Esophagus mucosa (tissue), 1 donor: ENCODE data around the gene B3GNT2. TPM values are rescaled to one million over a fixed set of nuclear protein-coding genes. Genes with fewer than 3 reads are reported as not detected.

ENCODE experiments used
- ATAC-seq: fragments of 200-7000 bp; cut with Tn5 transposase; one replicate; pipeline ENCODE4 v1.9.1; 2020
- total RNA-seq: library from RNA; stranded (reverse); gene quantifications from one replicate; pipeline ENCODE4 v1.2.4, GENCODE V29; 2023
- donor health status: DM: yes; HTN: yes; CAD: no.

Gene B3GNT2
- total RNA-seq, 1 donor from 2014 or later, result 20.2 TPM

DNA sequence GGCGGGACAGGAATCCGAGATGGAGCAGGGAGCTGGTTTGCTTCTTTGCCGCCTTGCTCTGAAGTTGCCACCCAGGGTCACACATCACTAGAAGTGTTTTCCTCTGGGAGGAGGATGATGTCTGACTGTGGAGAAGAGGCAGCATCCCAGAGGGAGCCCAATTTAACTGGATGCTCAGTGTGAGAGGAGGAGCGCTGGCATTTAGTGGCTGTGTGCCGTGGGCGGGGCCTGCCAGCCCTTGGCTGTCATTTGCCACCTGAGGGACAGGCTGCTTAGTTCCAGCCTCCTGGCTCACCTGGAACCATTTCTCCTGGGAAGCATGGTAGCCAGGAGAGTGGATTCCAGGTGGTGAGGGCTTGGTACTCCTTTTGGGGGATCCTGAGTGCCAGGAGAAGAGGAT, 9.6 kb downstream of the B3GNT2 start:
- no peak for ATAC-seq

DNA sequence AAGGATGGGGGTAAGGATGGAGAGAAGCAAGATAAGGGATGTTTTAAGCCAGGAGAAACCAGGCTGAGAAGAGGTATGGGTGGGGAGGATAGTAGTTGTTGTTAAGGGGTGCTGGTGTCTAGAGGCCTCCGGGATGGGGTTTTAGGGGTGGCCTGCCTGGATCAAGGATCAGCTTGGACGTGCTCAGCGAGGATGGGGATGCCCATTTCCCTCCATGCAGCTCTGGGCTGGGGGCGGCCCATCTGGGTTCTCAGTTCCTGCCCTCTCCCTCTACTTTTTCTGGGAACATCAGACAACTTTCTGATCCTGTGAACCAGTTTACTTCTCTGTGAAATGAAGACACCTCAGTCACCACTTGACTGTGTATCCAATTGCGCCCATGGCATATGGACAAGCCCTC, 10.1 kb downstream of the B3GNT2 start:
- no peak for ATAC-seq

DNA sequence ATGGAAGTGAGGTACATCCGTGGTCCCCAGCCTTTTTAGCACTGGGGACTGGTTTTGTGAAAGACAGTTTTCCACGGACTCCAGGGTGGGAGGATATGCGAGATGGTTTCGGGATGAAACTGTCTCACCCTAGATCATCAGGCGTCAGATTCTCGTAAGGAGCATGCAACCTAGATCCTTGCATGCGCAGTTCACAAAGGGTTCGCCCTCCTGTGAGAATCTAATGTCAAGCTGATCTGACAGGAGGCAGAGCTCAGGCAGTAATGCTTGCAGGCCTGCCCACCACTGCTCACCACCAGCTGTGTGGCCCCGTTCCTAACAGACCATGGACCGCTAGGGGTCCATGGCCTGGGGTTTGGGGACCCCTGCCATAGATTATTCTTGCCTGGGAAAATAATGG, 11.6 kb downstream of the B3GNT2 start:
- ATAC-seq, result no peak

DNA sequence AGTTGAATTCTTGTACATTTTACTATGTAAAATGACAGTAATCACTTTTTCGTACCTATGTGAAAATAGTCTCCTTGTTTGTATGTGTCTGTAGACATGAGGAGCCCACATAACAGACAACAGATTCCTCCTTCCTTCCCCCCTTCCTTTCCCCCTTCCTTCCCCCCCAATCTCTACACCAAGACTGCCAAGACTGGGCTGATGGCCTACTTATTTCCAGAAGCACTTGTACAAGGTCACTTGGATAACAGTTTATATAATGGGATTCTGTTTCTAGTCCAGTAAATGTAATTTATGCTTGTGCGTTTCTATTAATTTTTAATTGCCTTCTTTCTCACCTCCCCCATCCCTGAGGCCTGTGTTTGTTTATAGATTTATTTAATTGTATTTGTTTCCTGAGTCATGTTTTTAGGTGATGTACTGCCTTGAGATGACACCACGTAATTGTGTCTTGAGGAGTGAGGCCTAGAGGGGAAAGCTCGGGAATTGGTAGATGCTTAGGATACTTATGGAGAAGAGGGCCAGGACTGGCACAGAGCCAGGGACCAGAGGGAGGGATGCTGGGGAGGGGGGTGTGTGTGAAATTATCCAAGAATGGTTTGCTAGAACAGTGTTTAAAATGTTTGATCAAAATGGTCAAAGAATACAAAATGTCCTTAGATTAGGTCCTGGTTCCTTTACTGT, 12.3 kb downstream of the B3GNT2 start:
- ATAC-seq, result no peak

DNA sequence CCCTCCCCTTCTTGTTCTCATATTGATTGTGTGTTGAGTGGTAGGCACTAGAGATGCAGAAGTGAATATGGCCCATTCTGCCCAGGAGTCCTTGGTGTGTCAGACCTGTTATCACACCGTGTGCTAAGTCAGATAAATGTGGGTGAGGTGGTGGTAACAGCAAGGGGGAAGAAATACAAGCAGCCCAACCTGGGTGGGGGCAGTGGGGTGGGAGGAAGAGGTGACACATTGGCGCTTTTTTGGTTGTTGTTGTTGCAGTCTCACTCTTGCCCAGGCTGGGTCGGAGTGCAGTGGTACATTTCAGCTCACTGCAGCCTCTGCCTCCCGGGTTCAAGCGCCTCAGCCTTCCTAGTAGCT, 12.8 kb downstream of the B3GNT2 start:
- no peak for ATAC-seq

DNA sequence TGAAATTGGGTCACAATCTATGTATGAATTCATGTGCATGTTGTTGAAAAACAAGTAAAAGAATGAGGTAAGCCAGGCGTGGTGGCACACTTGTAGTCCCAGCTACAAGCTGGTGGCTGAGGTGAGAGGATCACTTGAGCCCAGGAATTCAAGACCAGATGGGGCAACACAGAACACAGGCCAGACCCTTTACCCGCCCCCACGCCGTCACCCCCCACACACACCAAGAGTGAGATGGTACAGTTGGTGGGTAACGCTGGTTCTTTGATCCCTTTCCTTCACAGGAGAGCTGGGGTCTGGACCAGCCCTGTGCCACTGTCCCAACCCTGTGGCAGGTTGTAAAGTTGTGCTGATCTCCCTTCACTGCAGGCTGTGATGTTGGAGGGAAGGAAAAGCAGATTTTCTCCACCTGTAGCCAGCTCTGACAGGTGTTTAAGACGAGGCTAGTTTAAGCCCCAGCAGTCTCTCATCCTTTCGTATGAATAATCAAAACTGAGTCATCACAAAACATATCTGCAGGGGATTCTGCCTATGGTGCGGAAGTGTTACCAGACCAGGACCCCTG, 13.6 kb downstream of the B3GNT2 start:
- no peak for ATAC-seq

DNA sequence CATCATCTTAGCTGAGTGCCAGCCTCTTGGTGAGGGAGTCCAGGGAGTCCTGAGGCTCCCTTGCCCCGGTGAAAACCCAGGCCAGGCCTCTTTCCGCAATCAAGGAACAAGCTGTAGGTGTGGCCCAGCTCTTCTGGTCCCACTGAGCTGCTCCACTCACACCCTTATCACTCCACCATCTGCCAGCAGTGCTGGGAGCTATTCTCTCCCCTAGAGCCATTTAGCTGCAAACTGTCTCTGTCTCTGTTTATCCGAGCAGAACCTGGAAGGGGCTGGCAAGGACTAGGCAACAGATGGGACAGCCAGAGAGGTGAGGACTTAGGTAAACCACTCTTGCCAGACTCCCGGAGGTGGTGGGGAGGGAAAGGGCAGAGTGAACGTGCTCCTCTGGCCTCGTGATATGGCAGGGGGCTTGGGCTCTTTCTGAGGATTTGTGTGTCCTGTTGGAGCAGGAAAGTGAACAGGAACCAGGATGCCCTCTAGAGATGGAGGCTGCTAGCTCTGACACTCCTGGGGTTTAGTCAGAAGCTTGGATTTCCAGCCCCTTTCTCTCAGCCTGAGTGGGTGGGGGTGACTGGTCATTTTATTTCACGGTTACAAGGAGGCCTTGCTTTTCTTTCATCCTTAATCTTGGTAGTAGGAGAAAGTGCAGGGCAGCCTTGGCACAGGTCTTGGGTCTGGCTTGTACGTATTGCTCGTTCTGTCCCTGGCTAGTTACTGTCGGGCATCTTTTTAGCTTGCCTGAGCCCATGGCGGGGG, 19.6 kb downstream of the B3GNT2 start:
- ATAC-seq, result no peak

DNA sequence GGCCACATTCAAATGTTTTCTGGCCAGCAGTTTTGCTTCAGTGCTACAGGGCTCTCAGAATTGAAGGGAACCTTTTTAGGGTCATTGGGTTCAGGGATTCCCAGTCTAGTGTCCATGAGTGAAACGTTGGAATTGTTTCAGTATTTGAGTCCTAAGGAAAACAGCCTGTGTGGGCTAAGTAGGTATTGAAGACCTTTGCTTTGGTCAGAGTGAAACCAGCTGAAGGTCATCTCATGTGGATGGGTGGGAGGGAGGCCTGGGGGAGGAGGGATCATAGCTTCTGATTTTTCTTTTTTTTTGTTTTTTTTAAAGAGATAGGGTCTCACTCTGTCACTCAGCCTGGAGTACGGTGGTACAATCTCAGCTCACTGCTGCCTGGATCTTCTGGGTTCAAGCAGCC, 20.2 kb downstream of the B3GNT2 start:
- no peak for ATAC-seq

DNA sequence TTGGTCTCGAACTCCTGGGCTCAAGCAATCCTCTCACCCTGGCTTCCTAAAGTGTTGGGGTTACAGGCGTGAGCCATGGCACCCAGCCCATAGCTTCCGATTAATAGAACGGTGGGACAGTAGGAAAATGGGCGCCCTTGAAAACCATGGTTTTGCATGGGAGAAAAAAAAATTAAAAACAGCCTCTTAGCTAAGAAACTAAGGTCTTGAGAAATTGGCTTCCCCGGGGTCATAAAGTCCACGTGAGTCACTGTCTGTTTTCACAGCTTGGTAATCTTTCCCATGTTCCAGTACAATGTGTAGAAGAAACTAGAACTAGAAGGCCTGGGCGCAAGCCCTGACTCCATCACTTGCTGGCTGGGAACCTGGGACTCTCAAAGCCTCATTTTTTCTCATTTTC, 20.7 kb downstream of the B3GNT2 start:
- no peak for ATAC-seq

DNA sequence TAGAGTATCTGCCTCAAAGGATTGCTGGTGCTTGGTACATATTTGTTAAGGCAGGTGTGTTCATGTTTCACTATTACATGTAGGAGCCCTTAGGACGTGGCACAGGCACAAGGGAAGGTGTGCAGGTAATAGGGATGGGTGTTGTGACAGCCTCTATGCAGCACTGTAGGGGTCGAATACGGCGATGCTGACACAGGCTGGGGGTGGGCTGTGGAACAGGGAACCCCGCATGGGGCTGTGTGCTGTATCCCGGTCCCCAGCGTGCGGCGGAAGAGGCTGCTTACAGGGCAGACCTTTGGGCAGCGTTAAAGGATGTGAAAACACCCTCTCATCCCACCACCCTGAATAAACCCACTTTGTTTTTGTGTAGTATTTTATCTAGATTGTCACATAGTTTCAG, 21.5 kb downstream of the B3GNT2 start:
- no peak for ATAC-seq

DNA sequence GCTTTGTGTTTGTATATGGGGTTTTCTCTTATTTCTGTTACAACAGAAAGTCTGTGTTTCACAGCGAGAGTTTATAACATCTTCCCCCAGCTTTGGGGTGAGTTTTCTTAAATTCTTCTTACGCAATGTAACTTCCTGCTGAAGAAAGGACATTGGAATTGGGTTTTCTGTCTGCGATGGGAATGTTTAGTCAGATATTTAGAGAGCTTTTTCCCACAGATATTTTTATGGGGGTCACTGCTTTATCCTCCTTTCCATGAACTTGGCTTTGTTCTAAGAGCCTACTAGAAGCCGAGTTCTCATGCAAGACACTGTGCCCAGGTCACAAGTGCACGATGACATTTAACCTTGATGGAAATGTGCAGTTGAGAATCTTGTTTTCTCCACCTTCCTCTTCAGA, 22.1 kb downstream of the B3GNT2 start:
- no peak for ATAC-seq

DNA sequence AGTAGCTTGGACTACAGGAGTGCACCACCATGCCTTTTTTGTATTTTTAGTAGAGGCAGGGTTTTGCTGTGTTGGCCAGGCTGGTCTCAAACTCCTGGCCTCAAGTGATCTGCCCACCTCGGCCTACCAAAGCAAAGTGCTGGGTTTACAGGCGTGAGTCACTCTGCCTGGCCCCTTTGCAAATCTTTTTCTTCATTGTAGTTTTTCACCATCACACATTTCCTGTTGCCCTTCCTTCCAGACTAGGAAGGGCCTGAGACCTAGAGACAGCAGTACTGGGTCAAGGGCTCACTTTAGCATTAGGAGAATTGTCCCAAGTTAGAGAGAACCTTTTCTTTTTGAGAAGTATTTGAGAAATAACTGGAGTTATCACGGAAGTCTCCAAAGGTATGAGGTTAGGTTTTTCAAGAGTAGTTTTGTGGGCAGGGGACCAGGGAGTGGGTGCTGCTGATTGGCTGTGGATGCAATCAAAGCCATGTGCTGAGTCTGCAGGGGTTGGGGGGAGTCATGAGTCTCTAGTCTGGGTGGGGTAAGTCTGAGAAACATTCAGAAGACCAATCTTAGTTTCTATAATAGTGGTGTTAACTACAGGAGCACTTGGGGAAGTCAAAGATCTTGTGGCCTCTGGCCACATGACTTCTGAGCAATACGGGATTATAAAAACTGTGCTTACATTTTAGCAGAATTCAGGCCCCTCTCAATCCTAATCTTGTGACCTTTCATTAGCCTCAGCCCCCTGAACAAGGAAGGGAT, 23.7 kb downstream of the B3GNT2 start:
- no peak for ATAC-seq

DNA sequence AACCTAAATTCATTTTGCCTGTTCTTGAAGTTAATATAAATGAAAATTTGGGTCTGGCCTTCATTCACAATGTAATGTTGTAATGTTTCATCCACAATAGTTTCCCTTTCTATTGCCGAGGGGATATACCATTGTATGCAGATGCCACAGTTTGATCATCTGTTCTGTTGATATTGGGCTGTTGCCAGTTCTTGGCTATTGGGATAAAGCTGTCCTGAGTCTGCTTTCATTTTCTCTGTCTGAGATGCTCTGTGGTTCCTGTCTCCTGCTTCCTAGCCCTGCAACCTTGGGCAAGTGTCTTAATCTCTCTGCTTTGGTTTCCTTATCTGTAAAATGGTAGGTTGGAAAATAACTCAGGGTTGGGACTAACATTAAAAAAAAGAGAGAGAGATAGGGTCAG, 25.2 kb downstream of the B3GNT2 start:
- no peak for ATAC-seq

DNA sequence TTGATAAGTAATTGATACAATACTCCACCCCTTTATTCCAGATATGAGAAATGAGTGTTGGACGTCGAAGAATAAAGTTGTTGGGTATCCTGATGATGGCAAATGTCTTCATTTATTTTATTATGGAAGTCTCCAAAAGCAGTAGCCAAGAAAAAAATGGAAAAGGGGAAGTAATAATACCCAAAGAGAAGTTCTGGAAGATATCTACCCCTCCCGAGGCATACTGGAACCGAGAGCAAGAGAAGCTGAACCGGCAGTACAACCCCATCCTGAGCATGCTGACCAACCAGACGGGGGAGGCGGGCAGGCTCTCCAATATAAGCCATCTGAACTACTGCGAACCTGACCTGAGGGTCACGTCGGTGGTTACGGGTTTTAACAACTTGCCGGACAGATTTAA, 26.3 kb downstream of the B3GNT2 start:
- no peak for ATAC-seq

DNA sequence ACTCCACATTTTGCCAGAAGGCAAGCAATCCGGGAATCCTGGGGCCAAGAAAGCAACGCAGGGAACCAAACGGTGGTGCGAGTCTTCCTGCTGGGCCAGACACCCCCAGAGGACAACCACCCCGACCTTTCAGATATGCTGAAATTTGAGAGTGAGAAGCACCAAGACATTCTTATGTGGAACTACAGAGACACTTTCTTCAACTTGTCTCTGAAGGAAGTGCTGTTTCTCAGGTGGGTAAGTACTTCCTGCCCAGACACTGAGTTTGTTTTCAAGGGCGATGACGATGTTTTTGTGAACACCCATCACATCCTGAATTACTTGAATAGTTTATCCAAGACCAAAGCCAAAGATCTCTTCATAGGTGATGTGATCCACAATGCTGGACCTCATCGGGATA, 26.8 kb downstream of the B3GNT2 start:
- ATAC-seq, result no peak

DNA sequence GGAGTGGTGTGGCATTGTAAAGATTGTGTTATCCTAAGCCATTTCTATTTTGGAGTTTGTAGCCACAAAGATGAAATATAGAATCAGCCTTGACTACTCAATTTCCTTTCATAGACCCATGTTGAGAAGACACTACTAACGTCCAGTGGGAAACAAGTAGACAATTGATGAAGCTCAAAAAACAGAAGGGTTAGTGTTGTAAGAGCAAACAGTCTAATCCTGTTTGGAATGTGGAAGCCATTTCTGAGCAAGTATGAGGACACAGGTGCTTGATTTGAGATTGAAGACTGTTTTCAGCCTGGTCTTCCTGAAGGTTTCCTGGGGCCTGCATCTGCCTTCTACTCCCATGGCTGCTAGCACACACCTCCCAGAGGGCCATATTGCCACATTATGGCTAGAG, 29.1 kb downstream of the B3GNT2 start:
- ATAC-seq, result no peak

DNA sequence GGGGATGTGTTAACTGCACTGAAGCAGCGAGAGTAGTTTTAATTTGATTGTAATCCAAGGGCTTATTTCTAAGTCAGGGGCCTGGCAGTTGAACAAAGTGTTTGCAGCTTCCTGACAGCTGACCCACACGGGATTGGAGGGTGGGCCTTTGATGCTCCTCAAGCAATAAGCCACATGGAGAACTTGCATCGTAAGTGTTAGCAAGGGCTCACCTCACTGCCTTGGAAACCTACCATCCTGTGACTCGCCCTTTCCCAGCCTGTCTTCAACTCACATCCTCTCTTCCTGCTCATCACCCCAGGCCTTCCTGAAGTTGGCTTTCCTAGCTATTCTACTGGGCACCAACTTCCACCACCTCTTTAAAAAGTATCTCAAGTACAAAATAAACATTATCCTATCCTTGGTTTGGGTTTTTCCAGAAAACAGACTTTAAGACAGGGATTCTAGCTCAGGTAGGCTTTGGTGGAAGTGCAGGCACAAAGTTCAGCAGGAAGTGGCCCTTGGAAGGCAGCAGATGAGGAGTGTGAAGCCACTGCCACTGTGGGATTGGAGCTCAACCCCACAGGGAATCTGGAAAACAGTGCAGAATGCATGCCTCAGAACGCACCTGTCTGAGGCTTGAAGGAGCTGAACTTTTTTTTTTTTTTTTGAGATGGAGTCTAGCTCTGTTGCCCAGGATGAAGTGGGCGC, 31.6 kb downstream of the B3GNT2 start:
- ATAC-seq, result peak; percentile 45

DNA sequence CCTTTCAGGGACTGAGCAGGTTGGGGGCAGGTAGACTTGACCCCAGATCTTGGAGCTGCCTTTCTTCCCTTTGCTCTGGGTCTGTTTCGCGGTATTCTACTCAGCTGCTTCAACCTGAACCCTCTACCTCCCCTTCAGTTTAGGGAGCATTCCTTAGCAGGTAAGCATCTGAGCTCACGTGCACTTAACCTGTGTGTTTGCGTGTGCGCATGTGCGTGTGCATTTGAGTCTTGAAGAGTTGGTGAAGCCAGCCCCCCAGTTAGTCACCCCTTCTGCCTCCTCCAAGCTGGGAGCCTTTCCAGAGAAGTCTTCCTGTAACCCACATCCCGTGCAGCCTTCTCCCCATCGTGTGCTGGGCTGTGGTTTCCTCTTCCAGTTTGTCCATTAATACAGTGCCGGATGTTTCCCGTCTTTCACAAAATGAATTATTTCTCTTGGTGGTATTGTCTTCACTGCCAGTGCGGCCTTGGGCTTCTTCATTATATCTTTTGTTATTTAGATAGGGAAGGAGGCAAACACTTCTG, 33.2 kb downstream of the B3GNT2 start:
- no peak for ATAC-seq

DNA sequence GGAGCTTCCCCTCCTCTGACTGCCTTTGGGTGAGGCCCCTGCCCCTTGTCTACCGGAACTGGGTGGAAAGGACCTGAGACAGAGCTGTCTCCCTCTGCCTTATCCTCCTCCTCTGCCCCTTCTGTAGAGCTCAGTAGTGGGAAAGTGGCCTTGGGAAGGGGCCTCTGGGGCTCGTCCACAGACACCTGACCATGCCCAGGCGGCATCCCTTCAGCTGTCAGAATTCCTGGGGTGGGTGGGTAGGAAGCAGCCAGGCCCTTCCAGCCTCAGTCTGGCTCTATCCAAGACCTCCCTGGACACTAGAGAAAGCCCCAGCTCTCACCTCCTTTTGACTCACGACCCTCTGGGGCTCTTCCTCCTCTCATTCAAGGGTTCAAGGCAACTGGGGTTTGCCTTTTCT, 35.6 kb downstream of the B3GNT2 start:
- ATAC-seq, result no peak

DNA sequence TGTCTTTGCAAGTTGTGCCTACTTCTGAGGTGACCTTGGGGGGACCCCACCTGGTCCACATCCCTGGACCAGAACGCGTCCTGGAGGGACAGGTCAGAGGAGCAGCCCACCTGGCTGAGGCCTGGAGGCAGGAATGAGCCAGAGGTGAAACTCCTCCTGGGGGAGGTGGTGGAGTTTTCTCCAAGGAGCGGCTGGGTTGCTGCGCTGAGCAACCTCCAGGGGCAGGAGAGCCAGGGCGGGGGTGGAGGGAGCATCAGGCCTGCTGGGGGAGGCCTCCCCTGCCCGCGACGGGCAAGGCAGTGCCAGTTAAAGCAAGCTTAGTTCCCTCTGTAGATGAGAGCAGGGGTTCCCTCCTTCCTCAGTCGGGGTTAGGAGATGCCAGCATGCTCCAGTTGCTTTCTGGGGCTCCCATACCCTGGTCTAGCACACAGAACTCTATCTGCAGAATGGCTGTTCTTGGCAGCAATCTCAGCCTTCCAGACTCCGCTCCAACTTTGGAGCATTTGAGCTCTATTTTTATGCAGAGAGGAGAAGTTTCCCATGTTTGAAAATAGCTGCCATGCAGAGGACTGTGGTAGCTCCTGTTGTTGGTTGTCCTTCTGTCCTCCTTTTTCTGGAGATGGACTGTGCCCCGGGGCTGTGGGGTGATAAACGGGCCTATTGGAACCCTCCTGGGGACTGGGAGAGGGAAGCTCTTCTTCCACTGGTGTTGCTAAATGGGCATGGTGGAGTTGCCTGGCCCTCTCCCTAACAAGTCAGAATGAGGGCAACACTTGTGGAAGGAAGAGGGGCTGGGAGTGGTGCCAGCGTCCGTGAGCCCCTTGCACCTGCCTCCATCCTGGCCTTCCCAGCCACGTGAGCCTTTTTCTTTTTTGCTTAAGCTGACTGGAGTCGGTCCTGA, 39.1 kb downstream of the B3GNT2 start:
- ATAC-seq, result no peak

DNA sequence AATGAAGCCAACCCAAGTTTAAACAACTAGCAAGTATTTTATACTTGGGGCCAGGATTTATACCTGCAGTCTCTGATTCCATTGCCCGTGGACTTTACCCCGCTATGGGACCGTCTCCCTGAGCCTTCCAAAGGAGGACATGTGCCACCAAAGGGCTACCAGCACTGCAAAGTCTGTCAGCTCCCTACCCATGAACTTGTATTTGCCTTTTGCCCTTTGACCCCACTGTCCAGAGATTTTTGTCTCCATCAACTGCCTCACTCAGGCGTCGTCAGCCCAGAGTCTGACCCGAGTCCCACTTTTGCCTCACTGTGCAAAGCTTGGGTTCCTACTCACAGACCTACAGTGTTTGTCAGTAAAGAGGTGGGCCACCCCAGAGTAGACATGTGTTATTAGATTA, 40.6 kb downstream of the B3GNT2 start:
- ATAC-seq, result no peak

DNA sequence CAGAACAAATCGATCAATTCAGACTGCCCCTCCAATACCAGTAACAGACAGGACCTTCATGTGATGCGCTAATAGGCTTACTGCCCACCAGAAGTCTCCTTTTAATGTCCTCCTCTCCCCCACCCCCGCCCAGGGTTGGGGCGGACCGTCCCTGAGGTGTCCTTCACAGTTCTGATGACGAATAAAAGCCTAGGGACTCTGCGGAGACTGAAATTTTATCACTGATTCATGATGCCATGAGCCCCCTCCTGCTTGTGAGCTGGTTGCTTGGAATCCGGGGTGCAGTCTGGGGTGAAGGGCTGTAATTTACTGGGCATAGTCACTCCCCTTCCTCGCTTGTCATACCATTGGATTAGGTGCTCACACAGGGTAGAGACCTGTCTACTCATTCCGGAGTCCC, 42.3 kb downstream of the B3GNT2 start:
- ATAC-seq, result no peak
